Lower leg skin (tissue), 4 donors: Measurements from ENCODE around the gene PRKCQ. TPM values are rescaled to one million over a fixed set of nuclear protein-coding genes. Genes with fewer than 3 reads are reported as not detected.

ENCODE experiments used
- DNase-seq, 2 donors: peaks; one replicate each; pipeline ENCODE4 v3.0.0-alpha.2; 2019; ENCODE audit warnings: low spot score in 2 of 2
- H3K4me3 ChIP-seq: fragments of 200-600 bp; sonication (generic); 2 replicates; pipeline ENCODE4 v1.5.1; 2017; ENCODE audit warnings: mild to moderate bottlenecking, low read depth; ENCODE audit not compliant: poor library complexity, severe bottlenecking
- CTCF ChIP-seq, 3 donors: fragments of 450-650 bp; IDR thresholded peaks; one replicate each; pipeline ENCODE4 v1.5.1; 2016; ENCODE audit warnings: antibody characterized with exemption in 3 of 3, mild to moderate bottlenecking in 3 of 3, moderate library complexity in 2 of 3
- POLR2A ChIP-seq, 2 donors: fragments of 450-650 bp; IDR thresholded peaks; one replicate each; pipeline ENCODE4 v1.6.1; 2016 to 2017; ENCODE audit warnings: antibody characterized with exemption in 2 of 2, mild to moderate bottlenecking in 1 of 2, moderate library complexity in 1 of 2
- WGBS, 2 donors: methylation state at CpG; one replicate each; pipeline ENCODE4 v1.1.5; 2018; 5-methylcytosine and 5-hydroxymethylcytosine counted together
- intact Hi-C: fragments of 100-400 bp; cut with DNase I; formaldehyde crosslinking; loops from one replicate; pipeline ENCODE4 v1.15.0; 2023; ENCODE audit warnings: low total_unique reads
- total RNA-seq, 4 donors: library from RNA; depleted of rRNA; stranded (reverse); fragments of >200 nt; gene quantifications; one replicate each; pipeline ENCODE4 v1.1.0, GENCODE V29; 2016

PRKCQ gene
- total RNA-seq, 4 donors from 2014 or later: 0.06 to 0.17 TPM; not detected in 2

DNA sequence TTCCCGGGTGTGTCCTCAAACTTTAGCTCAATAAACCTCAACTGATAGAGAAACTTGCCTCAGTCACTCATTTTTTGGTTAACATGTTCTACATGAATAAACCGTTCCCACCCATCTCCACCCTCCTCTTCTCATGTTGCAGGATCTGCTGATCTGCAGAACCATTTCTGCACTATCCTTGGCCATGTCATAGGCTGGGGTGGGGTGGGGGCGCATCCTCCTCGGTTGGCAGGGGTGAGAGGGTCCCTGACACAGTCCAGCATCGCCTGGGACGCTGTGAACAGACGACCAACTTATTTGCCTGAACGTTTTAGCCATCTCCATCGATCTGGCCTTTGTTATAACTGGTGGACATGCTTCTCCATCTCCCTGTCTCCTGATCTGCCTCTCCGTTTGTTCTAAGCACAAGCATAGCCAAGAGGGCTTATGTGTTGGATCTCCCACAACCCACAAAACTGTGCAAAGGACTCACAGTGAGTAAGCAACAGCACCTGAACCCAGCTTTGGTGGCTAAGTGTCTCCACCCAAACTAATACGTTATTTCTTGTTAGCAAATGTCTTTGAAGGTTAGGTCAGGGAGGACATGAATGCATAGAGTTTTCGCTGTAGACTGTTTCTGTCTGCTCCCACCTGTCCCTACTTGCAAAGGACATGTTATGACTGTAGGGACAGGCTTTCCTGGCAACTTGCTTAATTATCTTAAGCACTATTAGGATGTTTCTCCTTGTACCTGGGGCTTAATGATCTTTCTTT is 51.7 kb downstream of the PRKCQ start:
- no peak for DNase-seq
- intact Hi-C loops: no loop called here
- no peak overlapping the region for H3K4me3 ChIP-seq
- 76 to 77% methylated on average over 12 of the region's 12 CpGs for WGBS, 2 donors
- TF ChIP-seq CTCF (IDR thresholded peaks at IDR 0.05) (no peak), POLR2A (IDR thresholded peaks at IDR 0.05) (no peak)

GRCh38 chr10:6525599-6526165 is 54.4 kb downstream of the PRKCQ start:
- no peak for DNase-seq
- no peak overlapping the region for H3K4me3 ChIP-seq
- intact Hi-C loops: no loop called here
- WGBS, 2 donors: 78% methylated on average over 4 of the region's 4 CpGs
- TF ChIP-seq CTCF (IDR thresholded peaks at IDR 0.05) (no peak), POLR2A (IDR thresholded peaks at IDR 0.05) (no peak)

DNA sequence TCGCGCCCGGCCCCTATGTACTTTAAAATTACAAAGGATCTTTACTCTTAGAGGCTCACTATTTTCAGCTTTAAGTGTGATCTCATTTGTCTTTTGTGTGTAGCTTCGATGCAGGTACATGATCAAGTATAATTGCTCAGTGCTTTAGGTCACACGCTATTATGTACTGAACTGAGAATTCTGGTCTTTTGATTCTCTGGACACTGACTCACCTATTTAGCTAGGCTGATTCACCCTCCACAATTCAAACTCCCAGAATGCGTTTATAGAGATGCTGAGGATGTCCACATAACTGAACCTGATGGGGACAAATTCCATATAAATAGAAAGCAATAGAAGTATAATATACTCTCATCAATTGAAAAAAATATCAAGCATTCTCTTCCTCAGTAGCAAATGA is 57.8 kb downstream of the PRKCQ start:
- intact Hi-C loops: no loop called here
- no peak for DNase-seq
- 94% methylated on average over 6 of the region's 6 CpGs for WGBS, 2 donors
- no peak overlapping the region for H3K4me3 ChIP-seq
- TF ChIP-seq POLR2A (IDR thresholded peaks at IDR 0.05) (no peak), CTCF (IDR thresholded peaks at IDR 0.05) (no peak)

GRCh38 chr10:6520138-6520537 is 59.9 kb downstream of the PRKCQ start:
- no peak overlapping the region for H3K4me3 ChIP-seq
- 84 to 85% methylated on average over 10 of the region's 10 CpGs for WGBS, 2 donors
- no peak for DNase-seq
- no peak for TF ChIP-seq CTCF (IDR thresholded peaks at IDR 0.05)
- TF ChIP-seq POLR2A (IDR thresholded peaks at IDR 0.05): no peak
- intact Hi-C loops: no loop called here

GRCh38 chr10:6518791-6519429 is 61.2 kb downstream of the PRKCQ start:
- no peak overlapping the region for H3K4me3 ChIP-seq
- 53 to 55% methylated on average over 5 of the region's 5 CpGs for WGBS, 2 donors
- DNase-seq: no peak
- intact Hi-C loops: no loop called here
- TF ChIP-seq POLR2A (IDR thresholded peaks at IDR 0.05) (no peak), CTCF (IDR thresholded peaks at IDR 0.05) (no peak)
